Fibroblast of the aortic adventitia (primary cell): ENCODE data around the gene GFPT1. TPM values are rescaled to one million over a fixed set of nuclear protein-coding genes. Genes with fewer than 3 reads are reported as not detected.
A peak's percentile ranks its signal among the peaks of the same experiment; 100 is the strongest.

Experiments
- DNase-seq: peaks from one replicate; pipeline ENCODE4 v3.0.0-alpha.2; 2010; ENCODE audit warnings: low read depth
- H3K4me3 ChIP-seq: 2 replicates; pipeline ENCODE4 v1.5.1; 2011; ENCODE audit warnings: low read depth, mild to moderate bottlenecking, control low read depth, low read length, moderate library complexity
- total RNA-seq: library from RNA; depleted of rRNA; stranded (reverse); fragments of >200 nt; gene quantifications from 2 replicates; pipeline ENCODE4 v1.2.3, GENCODE V29; 2012; ENCODE audit warnings: low replicate concordance
- TF ChIP-seq, protein P1 (sequence below): IDR thresholded peaks from 2 replicates; pipeline ENCODE4 v1.5.1; 2011; ENCODE audit warnings: mild to moderate bottlenecking, low read length, control low read depth, inconsistent platforms; ENCODE audit not compliant: insufficient read depth

The GFPT1 gene
- 47.4 and 72.0 TPM in 2 replicates for total RNA-seq

DNA sequence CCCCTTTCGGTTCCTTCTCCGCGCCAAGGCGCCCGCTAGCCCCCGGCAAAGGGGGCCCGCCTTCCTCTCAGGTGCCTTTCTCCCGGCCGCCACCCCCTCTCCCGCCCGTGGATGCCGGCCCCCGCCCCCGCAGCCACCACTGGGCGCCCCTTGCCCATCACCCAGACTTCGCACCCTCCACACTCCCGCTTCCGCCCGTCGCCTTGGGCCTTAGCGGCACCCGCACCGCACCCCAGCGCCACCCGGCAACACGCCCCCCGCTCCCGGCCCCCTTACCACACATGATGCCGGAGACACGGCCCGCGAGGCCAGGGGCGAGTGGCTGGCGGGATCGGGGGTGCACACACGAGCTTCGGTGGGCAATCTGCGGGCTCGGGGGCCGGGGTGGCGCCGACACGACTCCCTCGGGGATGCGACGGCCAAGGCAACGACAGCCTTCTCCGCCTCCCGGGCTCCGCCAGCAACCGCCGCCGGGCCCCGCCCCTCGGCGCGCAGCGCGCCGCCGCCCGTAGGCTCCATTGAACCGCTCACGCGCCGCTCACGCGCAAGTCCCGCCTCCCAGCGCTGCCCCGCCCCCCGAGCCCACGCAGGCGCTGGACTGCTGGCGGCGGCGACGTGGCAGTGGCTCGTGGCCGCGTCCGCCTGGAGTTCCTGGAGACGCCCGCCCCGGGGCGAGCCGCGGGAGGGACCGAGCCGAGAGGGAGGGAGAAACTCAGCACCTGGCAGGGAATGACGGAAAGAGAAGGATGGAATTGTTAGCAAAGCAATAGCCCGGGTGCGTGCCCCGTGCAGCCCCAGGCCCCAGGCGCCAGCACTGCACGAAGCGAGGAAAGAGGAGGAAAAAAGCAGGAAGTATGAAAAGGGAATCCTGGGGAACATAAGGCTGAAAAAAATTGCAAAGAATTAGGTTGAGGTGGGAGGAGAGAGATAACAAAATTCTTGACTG lies at the start of gene GFPT1:
Gene GFPT1, minus strand, starts transcription at position 439 of the 946 bp plus-strand sequence. Its CDS starts 156 bp downstream, at position 283.
- TF ChIP-seq, protein P1, sequence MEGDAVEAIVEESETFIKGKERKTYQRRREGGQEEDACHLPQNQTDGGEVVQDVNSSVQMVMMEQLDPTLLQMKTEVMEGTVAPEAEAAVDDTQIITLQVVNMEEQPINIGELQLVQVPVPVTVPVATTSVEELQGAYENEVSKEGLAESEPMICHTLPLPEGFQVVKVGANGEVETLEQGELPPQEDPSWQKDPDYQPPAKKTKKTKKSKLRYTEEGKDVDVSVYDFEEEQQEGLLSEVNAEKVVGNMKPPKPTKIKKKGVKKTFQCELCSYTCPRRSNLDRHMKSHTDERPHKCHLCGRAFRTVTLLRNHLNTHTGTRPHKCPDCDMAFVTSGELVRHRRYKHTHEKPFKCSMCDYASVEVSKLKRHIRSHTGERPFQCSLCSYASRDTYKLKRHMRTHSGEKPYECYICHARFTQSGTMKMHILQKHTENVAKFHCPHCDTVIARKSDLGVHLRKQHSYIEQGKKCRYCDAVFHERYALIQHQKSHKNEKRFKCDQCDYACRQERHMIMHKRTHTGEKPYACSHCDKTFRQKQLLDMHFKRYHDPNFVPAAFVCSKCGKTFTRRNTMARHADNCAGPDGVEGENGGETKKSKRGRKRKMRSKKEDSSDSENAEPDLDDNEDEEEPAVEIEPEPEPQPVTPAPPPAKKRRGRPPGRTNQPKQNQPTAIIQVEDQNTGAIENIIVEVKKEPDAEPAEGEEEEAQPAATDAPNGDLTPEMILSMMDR: no peak
- peak; percentile 90 for DNase-seq
- peak within 1 kb of the TSS; percentile 75 for H3K4me3 ChIP-seq

DNA sequence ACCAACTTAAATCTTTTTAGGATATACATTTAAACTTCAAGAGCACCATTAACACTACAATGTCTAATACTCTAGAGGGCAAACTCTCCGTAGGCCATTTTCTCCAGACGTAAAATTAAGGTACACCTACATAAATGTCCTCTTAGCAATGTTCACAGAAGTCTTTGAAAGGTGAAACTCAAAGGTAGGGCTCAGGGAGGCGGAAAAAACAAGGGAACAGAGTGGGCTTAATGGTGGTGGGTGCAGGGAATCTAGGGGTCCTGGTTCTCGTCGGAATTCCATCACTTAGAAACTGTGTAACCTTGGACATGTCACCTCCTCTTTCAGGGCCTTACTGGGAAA lies 49.5 kb upstream of the GFPT1 start:
- TF ChIP-seq, protein P1: no peak
- H3K4me3 ChIP-seq: peak overlapping the region; percentile 88
- DNase-seq: peak; percentile 22

DNA sequence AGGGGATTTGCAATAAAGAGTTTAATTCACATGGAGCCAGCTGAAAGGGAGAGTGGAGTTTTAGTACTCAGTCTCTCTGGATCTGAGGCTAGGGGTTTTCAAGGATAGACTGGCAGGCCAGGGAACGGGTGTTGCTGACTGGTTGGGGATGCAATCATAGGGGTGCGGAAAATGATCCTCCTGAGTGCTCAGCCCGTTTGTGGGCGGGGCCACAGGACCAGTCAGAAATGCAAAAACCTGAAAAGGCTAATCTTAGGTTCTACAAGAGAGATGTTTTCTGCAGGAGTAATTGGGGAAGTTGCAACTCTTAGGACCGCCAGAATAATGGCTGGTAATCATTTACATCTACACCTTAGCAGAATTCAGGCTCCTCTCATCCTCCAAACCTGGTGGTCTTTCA lies 47.7 kb upstream of the GFPT1 start:
- no peak overlapping the region for H3K4me3 ChIP-seq
- no peak for DNase-seq
- TF ChIP-seq, protein P1: no peak

DNA sequence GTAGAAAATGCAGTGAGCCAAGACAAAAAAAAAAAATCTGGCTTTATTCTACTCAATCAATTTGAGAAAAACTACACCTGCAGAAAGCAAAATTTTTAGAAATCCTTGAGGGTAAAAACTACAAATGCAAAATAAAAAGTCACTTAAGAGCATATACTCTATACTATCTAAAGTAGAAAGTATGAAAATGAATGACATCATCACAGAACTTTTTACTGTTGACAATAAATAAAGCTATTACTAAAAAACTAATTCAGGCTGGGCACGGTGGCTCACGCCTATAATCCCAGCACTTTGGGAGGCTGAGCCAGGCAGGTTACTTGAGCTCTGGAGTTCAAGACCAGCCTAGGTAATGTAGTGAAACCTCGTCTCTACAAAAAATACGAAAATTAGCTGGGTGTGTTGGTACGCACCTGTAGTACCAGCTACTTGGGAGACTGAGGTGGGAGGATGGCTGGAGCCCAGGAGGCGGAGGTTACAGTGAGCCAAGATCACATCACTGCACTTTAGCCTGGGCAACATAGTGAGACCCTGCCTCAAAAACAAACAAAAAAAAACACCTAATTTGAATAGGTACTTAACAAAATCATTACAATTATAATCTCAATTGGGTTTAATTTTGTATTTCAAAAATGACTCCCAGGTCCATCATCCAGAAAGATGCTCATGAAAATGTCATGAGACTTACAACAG lies 42.6 kb upstream of the GFPT1 start:
- H3K4me3 ChIP-seq: no peak overlapping the region
- TF ChIP-seq, protein P1: no peak
- no peak for DNase-seq

DNA sequence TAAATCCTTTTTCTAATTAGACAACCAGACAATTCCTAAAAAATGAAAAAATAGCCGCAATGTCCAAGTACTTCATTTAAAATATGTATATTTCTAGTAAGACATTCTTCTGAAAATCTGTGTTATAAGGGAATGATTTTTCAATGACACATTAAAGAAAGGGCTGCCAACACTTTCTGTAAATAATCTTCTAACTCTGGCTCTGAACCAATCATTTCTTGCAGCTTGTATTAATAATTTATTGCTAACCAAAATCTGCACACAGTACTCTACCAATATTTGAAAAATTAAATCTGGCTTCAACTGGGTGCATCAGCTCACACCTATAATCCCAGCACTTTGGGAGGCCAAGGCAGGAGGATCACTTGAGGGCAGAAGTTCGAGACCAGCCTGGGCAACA lies 42.0 kb upstream of the GFPT1 start:
- DNase-seq: no peak
- no peak overlapping the region for H3K4me3 ChIP-seq
- TF ChIP-seq, protein P1: no peak

DNA sequence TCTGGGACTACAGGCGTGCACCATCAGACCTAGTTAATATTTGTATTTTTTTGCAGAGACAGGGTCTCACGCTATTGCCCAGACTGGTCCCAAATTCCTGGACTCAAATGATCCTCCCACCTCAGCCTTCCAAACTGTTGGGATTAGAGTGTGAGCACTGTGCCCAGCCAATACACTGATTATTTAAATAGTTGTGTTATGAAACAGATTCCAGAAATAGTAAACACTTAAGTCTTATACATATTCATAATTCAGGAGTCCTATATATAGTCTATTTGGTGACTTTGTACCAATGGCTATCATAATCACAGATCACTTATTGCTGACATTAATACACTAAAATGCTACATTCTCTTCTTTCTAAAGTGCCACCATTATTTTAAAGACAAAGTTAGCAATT lies 37.4 kb upstream of the GFPT1 start:
- TF ChIP-seq, protein P1: no peak
- H3K4me3 ChIP-seq: no peak overlapping the region
- DNase-seq: no peak
